GM12878 (cell line): ENCODE data around the gene CLEC1A. TPM values are rescaled to one million over a fixed set of nuclear protein-coding genes. Genes with fewer than 3 reads are reported as not detected.

Source experiments
- ATAC-seq: fragments of 200-7000 bp; cut with Tn5 transposase; 3 replicates; pipeline ENCODE4 v1.9.1; 2020; ENCODE audit warnings: mild to moderate bottlenecking, moderate library complexity
- BruUV-seq: library from RNA; stranded (reverse); fragments of 400-500 nt; replicated peaks from 2 replicates; lab custom pipeline; 2021; lab: Mats Ljungman, UMichigan
- CTCF ChIA-PET: fragments of 300-600 bp; sonication (Branson Sonifier 250); formaldehyde crosslinking; extraction: SDS; loops from one replicate; lab custom pipeline; 2021; ENCODE audit warnings: inconsistent platforms; lab: Yijun Ruan, JAX
- POLR2A ChIA-PET: fragments of 350-600 bp; formaldehyde crosslinking; extraction: SDS; loops from one replicate; lab custom pipeline; 2021; ENCODE audit warnings: inconsistent platforms; lab: Charles Lee
- RAD21 ChIA-PET: fragments of 300-600 bp; sonication (Branson Sonifier 250); formaldehyde crosslinking; loops from one replicate; lab custom pipeline; 2023; ENCODE audit warnings: antibody characterized with exemption; ENCODE audit not compliant: unreplicated experiment; lab: Charles Lee
- SMC1A ChIA-PET: fragments of 300-600 bp; sonication (Branson Sonifier 250); formaldehyde crosslinking; loops from one replicate; lab custom pipeline; 2023; ENCODE audit not compliant: unreplicated experiment, uncharacterized antibody; lab: Charles Lee
- DNase-seq: peaks from one replicate; pipeline ENCODE4 v3.0.0-alpha.2; 2011; ENCODE audit warnings: low read depth, low spot score
- FAIRE-seq: peaks from 3 replicates; lab custom pipeline; 2011; peaks lifted over from hg19 to GRCh38; lab: Jason Lieb, UNC
- H2AFZ ChIP-seq: 2 replicates; pipeline ENCODE4 v1.6.0; 2011; ENCODE audit warnings: low read depth, low read length, control low read depth; ENCODE audit not compliant: control insufficient read depth
- H3K27ac ChIP-seq: 2 replicates; pipeline ENCODE4 v1.5.1; 2011; ENCODE audit warnings: control low read depth; ENCODE audit not compliant: control insufficient read depth, insufficient read depth
- H3K27me3 ChIP-seq, 2 experiments: replicated peaks in 1 of 2; 2 replicates each; pipeline versions ENCODE4 v1.6.0 to v1.6.1; 2011; ENCODE audit warnings: low read length in 1 of 2; ENCODE audit not compliant: control insufficient read depth in 2 of 2, insufficient read depth in 2 of 2
- H3K36me3 ChIP-seq, 2 experiments: 2 replicates each; pipeline ENCODE4 v1.5.1; 2011; ENCODE audit warnings: low read length in 1 of 2; ENCODE audit not compliant: control insufficient read depth in 2 of 2, insufficient read depth in 2 of 2
- H3K4me1 ChIP-seq: 2 replicates; pipeline ENCODE4 v1.6.1; 2011; ENCODE audit warnings: mild to moderate bottlenecking, low read length, moderate library complexity, mixed read lengths; ENCODE audit not compliant: control insufficient read depth, insufficient read depth
- H3K4me2 ChIP-seq: 2 replicates; pipeline ENCODE4 v1.6.0; 2011; ENCODE audit warnings: control low read depth; ENCODE audit not compliant: control insufficient read depth, insufficient read depth
- H3K4me3 ChIP-seq: fragments of 200-600 bp; sonication (generic); 2 replicates; pipeline ENCODE4 v1.5.1; 2016
- H3K79me2 ChIP-seq: 2 replicates; pipeline ENCODE4 v1.6.0; 2011; ENCODE audit warnings: low read length; ENCODE audit not compliant: control insufficient read depth, insufficient read depth
- H3K9ac ChIP-seq: 2 replicates; pipeline ENCODE4 v1.8.0; 2011; ENCODE audit warnings: low read length, control low read depth, mixed read lengths; ENCODE audit not compliant: control insufficient read depth, insufficient read depth
- H3K9me3 ChIP-seq: replicated peaks from 3 replicates; pipeline ENCODE4 v1.5.1; 2011; ENCODE audit warnings: mild to moderate bottlenecking, low read length; ENCODE audit not compliant: control insufficient read depth, insufficient read depth
- H4K20me1 ChIP-seq: 2 replicates; pipeline ENCODE4 v1.6.0; 2011; ENCODE audit not compliant: control insufficient read depth, insufficient read depth
- DPF2 ChIP-seq: fragments of 450-650 bp; IDR thresholded peaks from 2 replicates; pipeline ENCODE4 v1.6.1; 2017; ENCODE audit warnings: mild to moderate bottlenecking
- EP300 ChIP-seq, 2 experiments: fragments of 150-350 bp in 1 of 2; IDR thresholded peaks; 2 replicates each; pipeline ENCODE4 v1.6.1; 2011 to 2012; ENCODE audit warnings: low read depth in 2 of 2, low read length in 2 of 2, borderline replicate concordance in 1 of 2, improper control_type of control experiment in 1 of 2, inconsistent platforms in 1 of 2; ENCODE audit not compliant: control insufficient read depth in 1 of 2
- ESRRA ChIP-seq: IDR thresholded peaks from 2 replicates; pipeline ENCODE4 v1.6.1; 2012; ENCODE audit warnings: mild to moderate bottlenecking, low read length, improper control_type of control experiment
- GATAD2B ChIP-seq: fragments of 450-650 bp; conservative IDR thresholded peaks from 2 replicates; pipeline ENCODE4 v1.6.1; 2017; ENCODE audit warnings: low read depth, mild to moderate bottlenecking, moderate library complexity
- IKZF1 ChIP-seq: fragments of 450-650 bp; conservative IDR thresholded peaks from 2 replicates; pipeline ENCODE4 v1.6.1; 2017; ENCODE audit warnings: antibody characterized with exemption, mild to moderate bottlenecking
- JUND ChIP-seq: IDR thresholded peaks from 2 replicates; pipeline ENCODE4 v1.6.1; 2012; ENCODE audit warnings: low read depth, mild to moderate bottlenecking, low read length, improper control_type of control experiment, moderate library complexity
- NFIC ChIP-seq: IDR thresholded peaks from 2 replicates; pipeline ENCODE4 v1.6.1; 2012; ENCODE audit warnings: low read depth, mild to moderate bottlenecking, inconsistent platforms, low read length, moderate library complexity
- RB1 ChIP-seq: fragments of 450-650 bp; formaldehyde crosslinking; IDR thresholded peaks from 2 replicates; pipeline ENCODE4 v1.6.1; 2017; ENCODE audit warnings: mild to moderate bottlenecking, borderline replicate concordance
- RFX5 ChIP-seq: IDR thresholded peaks from 2 replicates; pipeline ENCODE4 v1.6.1; 2011; ENCODE audit warnings: low read depth, low read length, improper control_type of control experiment
- STAT3 ChIP-seq: IDR thresholded peaks from 2 replicates; pipeline ENCODE4 v1.6.1; 2011; ENCODE audit warnings: low read depth, low read length, improper control_type of control experiment
- WGBS: methylation state at CpG from one replicate; pipeline ENCODE4 v1.1.6; 2016; ENCODE audit warnings: low lambda C conversion rate; ENCODE audit not compliant: insufficient replicate concordance, insufficient coverage; ENCODE audit errors: missing lambda C conversion rate; 5-methylcytosine and 5-hydroxymethylcytosine counted together
- in situ Hi-C: fragments of 300-500 bp; cut with MboI; formaldehyde crosslinking; loops from 9 replicates; pipeline ENCODE4 v1.14.3; 2018; ENCODE audit warnings: mixed read lengths
- intact Hi-C: fragments of 100-400 bp; cut with micrococcal nuclease; formaldehyde crosslinking; loops from one replicate; pipeline ENCODE4 v1.14.2; 2022; ENCODE audit not compliant: unreplicated experiment
- polyA plus RNA-seq, 11 experiments: library from polyadenylated mRNA; depleted of rRNA in 4 of 11; unstranded in 6 of 11; stranded (reverse) in 5 of 11; fragments of >200 nt; fragmentation: Nextera tagmentation in 4 of 11; fragmentation: Illumina TruSeq in 1 of 11; extraction: Ambion mirVana in 4 of 11; extraction: Trizol in 1 of 11; gene quantifications; 1 replicate in 1 of 11; 2 replicates in 10 of 11; pipeline versions ENCODE4 v1.2.1 to v1.2.3, GENCODE V29; 2011 to 2016; ENCODE audit warnings: inconsistent platforms in 2 of 11, missing spikeins in 2 of 11, low read depth in 1 of 11
- total RNA-seq, 4 experiments: library from RNA; depleted of rRNA in 3 of 4; stranded (reverse); fragments of >200 nt in 3 of 4; fragmentation: Illumina TruSeq in 1 of 4; extraction: Trizol in 1 of 4; gene quantifications; 2 replicates each; pipeline versions ENCODE4 v1.2.1 to v1.2.3, GENCODE V29; 2013 to 2021
- TF ChIP-seq, protein P1 (sequence below): fragments of 450-650 bp; formaldehyde crosslinking; IDR thresholded peaks from 2 replicates; pipeline ENCODE4 v1.4.0; 2020; ENCODE audit warnings: mild to moderate bottlenecking, moderate library complexity

The CLEC1A gene
- total and polyA plus RNA-seq, 10 of the 15 experiments (the other 5 are each of a cell fraction or from before 2014, with no cell fraction given), result not detected

DNA sequence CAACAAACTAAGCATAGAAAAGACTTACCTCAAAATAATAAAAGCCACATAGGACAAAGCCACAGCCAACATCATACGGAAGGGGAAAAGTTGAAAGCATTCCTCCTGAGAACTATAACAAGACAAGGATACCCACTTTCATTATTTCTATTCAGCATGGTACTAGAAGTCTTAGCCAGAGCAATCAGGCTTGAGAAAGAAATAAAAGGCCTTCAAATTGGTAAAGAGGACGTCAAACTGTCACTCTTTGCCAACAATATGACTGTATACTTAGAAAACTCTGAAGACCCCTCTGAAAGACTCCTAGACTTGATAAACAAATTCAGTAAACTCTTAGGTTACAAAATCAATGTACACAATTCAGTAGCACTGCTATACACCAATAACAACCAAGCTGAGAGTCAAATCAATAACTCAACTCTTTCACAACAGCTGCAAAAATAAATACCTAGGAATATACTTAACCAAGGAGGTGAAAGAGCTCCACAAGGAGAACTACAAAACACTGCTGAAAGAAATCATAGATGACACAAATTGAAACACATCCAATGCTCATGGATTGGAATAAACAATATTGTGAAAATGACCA, 11.6 kb upstream of the CLEC1A start:
- WGBS, result 48% methylated on average over 2 of the region's 2 CpGs
- Histone ChIP-seq H3K9me3 (no peaks in the 10 kb centered on the region), H3K36me3 (no peaks in the 10 kb centered on the region), H3K9ac (no peak overlapping the region), H3K79me2 (no peaks in the 10 kb centered on the region), H3K4me3 (no peak overlapping the region), H3K4me1 (no peaks in the 10 kb centered on the region)
- DNase-seq (no peak), ATAC-seq (no peak)
- BruUV-seq, result no TSS peak
- SMC1A ChIA-PET, result no interaction called here
- TF ChIP-seq NFIC (no peak), GATAD2B (no peak), ESRRA (no peak), RB1 (no peak), EP300 (IDR thresholded peaks at IDR 0.05; ENCODE audit: borderline replicate concordance in 1 of 2, control insufficient read depth in 1 of 2, low read depth in 2 of 2, low read length in 2 of 2) (no peak), RFX5 (no peak), STAT3 (no peak), DPF2 (no peak), JUND (no peak), IKZF1 (no peak)
- TF ChIP-seq, protein P1, sequence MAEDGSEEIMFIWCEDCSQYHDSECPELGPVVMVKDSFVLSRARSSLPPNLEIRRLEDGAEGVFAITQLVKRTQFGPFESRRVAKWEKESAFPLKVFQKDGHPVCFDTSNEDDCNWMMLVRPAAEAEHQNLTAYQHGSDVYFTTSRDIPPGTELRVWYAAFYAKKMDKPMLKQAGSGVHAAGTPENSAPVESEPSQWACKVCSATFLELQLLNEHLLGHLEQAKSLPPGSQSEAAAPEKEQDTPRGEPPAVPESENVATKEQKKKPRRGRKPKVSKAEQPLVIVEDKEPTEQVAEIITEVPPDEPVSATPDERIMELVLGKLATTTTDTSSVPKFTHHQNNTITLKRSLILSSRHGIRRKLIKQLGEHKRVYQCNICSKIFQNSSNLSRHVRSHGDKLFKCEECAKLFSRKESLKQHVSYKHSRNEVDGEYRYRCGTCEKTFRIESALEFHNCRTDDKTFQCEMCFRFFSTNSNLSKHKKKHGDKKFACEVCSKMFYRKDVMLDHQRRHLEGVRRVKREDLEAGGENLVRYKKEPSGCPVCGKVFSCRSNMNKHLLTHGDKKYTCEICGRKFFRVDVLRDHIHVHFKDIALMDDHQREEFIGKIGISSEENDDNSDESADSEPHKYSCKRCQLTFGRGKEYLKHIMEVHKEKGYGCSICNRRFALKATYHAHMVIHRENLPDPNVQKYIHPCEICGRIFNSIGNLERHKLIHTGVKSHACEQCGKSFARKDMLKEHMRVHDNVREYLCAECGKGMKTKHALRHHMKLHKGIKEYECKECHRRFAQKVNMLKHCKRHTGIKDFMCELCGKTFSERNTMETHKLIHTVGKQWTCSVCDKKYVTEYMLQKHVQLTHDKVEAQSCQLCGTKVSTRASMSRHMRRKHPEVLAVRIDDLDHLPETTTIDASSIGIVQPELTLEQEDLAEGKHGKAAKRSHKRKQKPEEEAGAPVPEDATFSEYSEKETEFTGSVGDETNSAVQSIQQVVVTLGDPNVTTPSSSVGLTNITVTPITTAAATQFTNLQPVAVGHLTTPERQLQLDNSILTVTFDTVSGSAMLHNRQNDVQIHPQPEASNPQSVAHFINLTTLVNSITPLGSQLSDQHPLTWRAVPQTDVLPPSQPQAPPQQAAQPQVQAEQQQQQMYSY, result no peak
- TF ChIP-seq, all 136 proteins: peak for 0
- in situ Hi-C loops (no loop called here), intact Hi-C loops (no loop called here)
- no peak for FAIRE-seq
- Histone ChIP-seq H3K4me2 (no peak overlapping the region), H3K27ac (no peak overlapping the region), H4K20me1 (no peaks in the 10 kb centered on the region), H2AFZ (no peak overlapping the region), H3K27me3 (no peaks in the 10 kb centered on the region)
- RAD21 ChIA-PET, result no interaction called here
- CTCF ChIA-PET, result no interaction called here
- POLR2A ChIA-PET, result no interaction called here
